Measurements from ENCODE around the gene ANO7. TPM values are rescaled to one million over a fixed set of nuclear protein-coding genes. Genes with fewer than 3 reads are reported as not detected.

ANO7 gene
- total RNA-seq, 1 experiment from 2014 or later, result 4.1 TPM

DNA sequence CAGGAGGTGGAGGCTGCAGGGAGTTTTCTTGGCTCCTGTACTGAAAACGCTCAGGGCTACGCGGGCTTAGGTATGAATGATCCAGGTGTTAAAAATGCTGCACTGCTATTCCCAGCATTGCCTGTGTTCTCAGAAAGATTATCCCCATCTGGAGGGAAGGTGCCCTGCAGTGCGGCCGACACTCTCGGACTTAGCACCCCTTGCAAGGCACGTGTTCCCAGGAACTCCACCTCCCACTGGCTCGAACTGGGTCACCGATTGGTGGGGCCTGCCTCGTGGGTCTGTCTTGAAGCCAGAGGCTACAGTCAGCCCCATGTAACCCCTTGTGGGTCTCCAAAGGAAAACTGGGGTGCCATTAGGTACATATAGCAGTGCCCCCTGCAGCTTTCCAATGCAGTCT, 25.7 kb downstream of the ANO7 start:
- Mint-ChIP-seq H3K27me3 (ENCODE audit: insufficient read depth, unreplicated experiment) (no peaks in the 10 kb centered on the region), H3K4me3 (ENCODE audit: unreplicated experiment) (no peak overlapping the region), H3K36me3 (ENCODE audit: insufficient read depth, unreplicated experiment) (no peaks in the 10 kb centered on the region), H3K9me3 (ENCODE audit: unreplicated experiment) (no peaks in the 10 kb centered on the region), H3K4me1 (ENCODE audit: low read depth, unreplicated experiment) (peaks cover under 1% of the 10 kb centered on the region), H3K27ac (ENCODE audit: unreplicated experiment) (no peak overlapping the region)
- Histone ChIP-seq H3K4me1 (no peaks in the 10 kb centered on the region), H3K9me3 (no peaks in the 10 kb centered on the region), H3K36me3 (ENCODE audit: control insufficient read depth, insufficient read depth, low read length) (no peaks in the 10 kb centered on the region), H3K27me3 (replicated peaks; ENCODE audit: control insufficient read depth, insufficient read depth, low read length) (no peaks in the 10 kb centered on the region), H3K4me3 (ENCODE audit: low read depth, low read length) (no peak overlapping the region)
- CTCF ChIA-PET, result no interaction called here
- intact Hi-C loops (cut with micrococcal nuclease; ENCODE audit: unreplicated experiment), result no loop called here
- DNase-seq, result no peak
- BruUV-seq (replicated peaks), result no TSS peak
- POLR2A ChIA-PET, result no interaction called here
- no peak for TF ChIP-seq CTCF (IDR thresholded peaks at IDR 0.05; ENCODE audit: insufficient read depth in 1 of 2, low read depth in 1 of 2, low read length in 1 of 2, severe bottlenecking in 1 of 2, unreplicated experiment in 1 of 2)

DNA sequence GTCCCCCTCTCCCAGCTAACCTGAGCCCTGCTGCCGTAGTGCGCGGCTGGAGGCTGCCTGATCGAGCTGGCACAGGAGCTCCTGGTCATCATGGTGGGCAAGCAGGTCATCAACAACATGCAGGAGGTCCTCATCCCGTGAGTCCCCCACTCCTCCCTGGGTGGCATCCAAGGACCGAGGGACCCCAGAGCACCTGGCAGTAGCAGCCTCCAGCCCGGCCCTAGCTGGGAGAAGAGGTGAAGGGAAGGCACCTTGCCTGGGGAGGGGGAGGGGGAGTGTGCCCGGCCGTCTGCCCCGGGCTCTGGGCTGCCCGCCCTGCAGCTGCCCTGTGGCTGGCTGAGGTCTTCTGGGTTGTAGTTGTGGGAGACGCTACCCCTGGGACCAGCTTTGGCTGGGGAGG, 26.3 kb downstream of the ANO7 start:
- Mint-ChIP-seq H3K4me1 (ENCODE audit: low read depth, unreplicated experiment) (peaks cover 7% of the 10 kb centered on the region), H3K4me3 (ENCODE audit: unreplicated experiment) (no peak overlapping the region), H3K27me3 (ENCODE audit: insufficient read depth, unreplicated experiment) (no peaks in the 10 kb centered on the region), H3K27ac (ENCODE audit: unreplicated experiment) (no peak overlapping the region), H3K9me3 (ENCODE audit: unreplicated experiment) (no peaks in the 10 kb centered on the region), H3K36me3 (ENCODE audit: insufficient read depth, unreplicated experiment) (no peaks in the 10 kb centered on the region)
- DNase-seq, result no peak
- Histone ChIP-seq H3K4me1 (no peaks in the 10 kb centered on the region), H3K27me3 (replicated peaks; ENCODE audit: control insufficient read depth, insufficient read depth, low read length) (no peaks in the 10 kb centered on the region), H3K36me3 (ENCODE audit: control insufficient read depth, insufficient read depth, low read length) (no peaks in the 10 kb centered on the region), H3K9me3 (no peaks in the 10 kb centered on the region), H3K4me3 (ENCODE audit: low read depth, low read length) (no peak overlapping the region)
- no TSS peak for BruUV-seq (replicated peaks)
- POLR2A ChIA-PET, result no interaction called here
- no peak for TF ChIP-seq CTCF (IDR thresholded peaks at IDR 0.05; ENCODE audit: insufficient read depth in 1 of 2, low read depth in 1 of 2, low read length in 1 of 2, severe bottlenecking in 1 of 2, unreplicated experiment in 1 of 2)
- intact Hi-C loops (cut with micrococcal nuclease; ENCODE audit: unreplicated experiment), result loop anchor here (5.0 kb wide), 1 partner anchor 67 kb away; the partner anchor contains the start of gene PASK
- CTCF ChIA-PET, result no interaction called here

DNA sequence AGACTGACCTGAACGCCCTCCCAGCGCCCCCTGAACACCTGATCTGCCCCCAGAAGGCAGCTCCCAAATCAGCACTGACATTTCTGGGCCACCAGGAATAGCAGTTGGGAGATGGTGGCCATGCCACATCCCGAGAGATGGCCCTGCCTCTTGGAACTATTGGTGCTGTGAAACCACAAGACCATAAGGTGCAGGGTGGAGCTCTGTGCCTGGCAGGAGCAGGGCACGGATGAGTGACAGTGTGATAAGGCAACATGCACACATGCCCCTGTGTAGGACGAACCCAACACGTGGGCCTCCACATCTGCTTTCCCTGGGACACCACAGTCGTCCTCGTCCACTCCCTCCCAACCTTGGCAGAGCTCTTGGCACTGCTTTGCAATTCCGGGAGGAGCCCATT, 26.9 kb downstream of the ANO7 start:
- no peak for TF ChIP-seq CTCF (IDR thresholded peaks at IDR 0.05; ENCODE audit: insufficient read depth in 1 of 2, low read depth in 1 of 2, low read length in 1 of 2, severe bottlenecking in 1 of 2, unreplicated experiment in 1 of 2)
- intact Hi-C loops (cut with micrococcal nuclease; ENCODE audit: unreplicated experiment), result loop anchor here (5.0 kb wide), 1 partner anchor 68 kb away; the partner anchor contains the start of gene PASK
- no peaks in the 10 kb centered on the region for H3K36me3 ChIP-seq (ENCODE audit: control insufficient read depth, insufficient read depth, low read length)
- CTCF ChIA-PET, result no interaction called here
- H3K9me3 ChIP-seq, result no peaks in the 10 kb centered on the region
- Mint-ChIP-seq H3K9me3 (ENCODE audit: unreplicated experiment) (no peaks in the 10 kb centered on the region), H3K27ac (ENCODE audit: unreplicated experiment) (no peak overlapping the region), H3K36me3 (ENCODE audit: insufficient read depth, unreplicated experiment) (no peaks in the 10 kb centered on the region), H3K4me1 (ENCODE audit: low read depth, unreplicated experiment) (peaks cover 10% of the 10 kb centered on the region), H3K27me3 (ENCODE audit: insufficient read depth, unreplicated experiment) (no peaks in the 10 kb centered on the region), H3K4me3 (ENCODE audit: unreplicated experiment) (no peak overlapping the region)
- H3K4me1 ChIP-seq, result no peaks in the 10 kb centered on the region
- no peak overlapping the region for H3K4me3 ChIP-seq (ENCODE audit: low read depth, low read length)
- POLR2A ChIA-PET, result no interaction called here
- H3K27me3 ChIP-seq (replicated peaks; ENCODE audit: control insufficient read depth, insufficient read depth, low read length), result no peaks in the 10 kb centered on the region
- DNase-seq, result no peak
- no TSS peak for BruUV-seq (replicated peaks)

Measured in Caco-2 (cell line).